ENCODE data around the gene THBD.

The THBD gene

GRCh38 chr20:23061262-23061661 is 11.8 kb upstream of the THBD start:
- no peak for DNase-seq

- no peak for DNase-seq
Observed at GRCh38 chr20:23060629-23061028, 11.2 kb upstream of the THBD start.

- DNase-seq, result no peak
Observed at GRCh38 chr20:23059846-23060245, 10.4 kb upstream of the THBD start.

- no peak for DNase-seq
Observed at GRCh38 chr20:23059001-23059400, 9.5 kb upstream of the THBD start.

DNA sequence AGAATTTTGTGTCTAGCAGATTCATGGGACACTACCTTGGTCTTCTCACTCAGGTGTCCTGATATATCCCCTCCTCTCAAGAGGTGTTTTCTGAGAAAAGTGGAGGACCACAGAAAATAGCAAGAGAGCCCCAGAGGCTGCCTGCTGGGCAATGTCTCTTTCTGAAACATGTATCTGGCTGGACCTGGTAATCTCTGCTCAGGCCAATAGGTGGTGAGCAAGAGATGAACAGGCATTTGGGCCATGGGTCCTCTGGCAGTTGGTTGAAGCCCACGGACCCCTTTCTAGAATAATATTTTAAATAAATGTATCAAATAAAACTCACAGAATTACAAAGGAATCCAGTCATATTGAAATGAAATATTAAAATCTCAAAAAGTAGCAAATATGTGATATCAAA is 8.8 kb upstream of the THBD start:
- no peak for DNase-seq

GRCh38 chr20:23052904-23053303 is 3.4 kb upstream of the THBD start:
- DNase-seq, result no peak

GRCh38 chr20:23050847-23051627 is 1.6 kb upstream of the THBD start:
- peak; percentile 33 for DNase-seq

- peak; percentile 42 for DNase-seq
Observed at GRCh38 chr20:23050076-23050838, 785 bp upstream of the THBD start.

- DNase-seq, result peak; percentile 75
Observed at GRCh38 chr20:23048283-23049200, 930 bp downstream of the THBD start.

- DNase-seq, result peak; percentile 31
Observed at GRCh38 chr20:23047738-23048214, 1.7 kb downstream of the THBD start.

GRCh38 chr20:23047001-23047737 is 2.3 kb downstream of the THBD start:
- no peak for DNase-seq

DNA sequence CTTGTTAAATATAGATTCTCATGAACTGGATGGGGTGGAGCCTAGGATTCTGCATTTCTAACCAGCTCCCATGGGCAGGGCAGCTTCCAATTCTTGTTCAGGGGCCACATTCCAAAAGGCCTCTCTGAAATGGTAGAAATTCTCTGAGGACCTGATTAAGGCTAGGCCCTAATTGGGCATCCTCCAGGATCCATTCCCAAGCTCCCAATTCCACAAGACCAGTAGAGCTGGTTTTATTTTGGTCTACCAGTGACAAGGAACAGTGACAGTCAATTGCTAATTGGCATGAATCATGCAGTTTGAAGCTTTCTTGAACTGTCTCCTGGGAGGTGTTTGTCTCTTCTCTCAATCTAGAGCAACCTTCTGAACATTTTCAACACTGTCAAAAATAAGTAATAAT is 3.0 kb downstream of the THBD start:
- DNase-seq, result no peak

GRCh38 chr20:23043376-23043775 is 6.1 kb downstream of the THBD start:
- no peak for DNase-seq

- no peak for DNase-seq
Observed at GRCh38 chr20:23042270-23042669, 7.2 kb downstream of the THBD start.

GRCh38 chr20:23039885-23040508 is 9.5 kb downstream of the THBD start:
- no peak for DNase-seq

GRCh38 chr20:23039136-23039875 is 10.2 kb downstream of the THBD start:
- DNase-seq, result no peak

- no peak for DNase-seq
Observed at GRCh38 chr20:23037017-23037481, 12.4 kb downstream of the THBD start.

- no peak for DNase-seq
Observed at GRCh38 chr20:23036371-23036770, 13.1 kb downstream of the THBD start.

DNA sequence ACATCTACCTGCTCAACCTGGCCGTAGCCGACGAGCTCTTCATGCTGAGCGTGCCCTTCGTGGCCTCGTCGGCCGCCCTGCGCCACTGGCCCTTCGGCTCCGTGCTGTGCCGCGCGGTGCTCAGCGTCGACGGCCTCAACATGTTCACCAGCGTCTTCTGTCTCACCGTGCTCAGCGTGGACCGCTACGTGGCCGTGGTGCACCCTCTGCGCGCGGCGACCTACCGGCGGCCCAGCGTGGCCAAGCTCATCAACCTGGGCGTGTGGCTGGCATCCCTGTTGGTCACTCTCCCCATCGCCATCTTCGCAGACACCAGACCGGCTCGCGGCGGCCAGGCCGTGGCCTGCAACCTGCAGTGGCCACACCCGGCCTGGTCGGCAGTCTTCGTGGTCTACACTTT is 13.7 kb downstream of the THBD start:
- no peak for DNase-seq

DNA sequence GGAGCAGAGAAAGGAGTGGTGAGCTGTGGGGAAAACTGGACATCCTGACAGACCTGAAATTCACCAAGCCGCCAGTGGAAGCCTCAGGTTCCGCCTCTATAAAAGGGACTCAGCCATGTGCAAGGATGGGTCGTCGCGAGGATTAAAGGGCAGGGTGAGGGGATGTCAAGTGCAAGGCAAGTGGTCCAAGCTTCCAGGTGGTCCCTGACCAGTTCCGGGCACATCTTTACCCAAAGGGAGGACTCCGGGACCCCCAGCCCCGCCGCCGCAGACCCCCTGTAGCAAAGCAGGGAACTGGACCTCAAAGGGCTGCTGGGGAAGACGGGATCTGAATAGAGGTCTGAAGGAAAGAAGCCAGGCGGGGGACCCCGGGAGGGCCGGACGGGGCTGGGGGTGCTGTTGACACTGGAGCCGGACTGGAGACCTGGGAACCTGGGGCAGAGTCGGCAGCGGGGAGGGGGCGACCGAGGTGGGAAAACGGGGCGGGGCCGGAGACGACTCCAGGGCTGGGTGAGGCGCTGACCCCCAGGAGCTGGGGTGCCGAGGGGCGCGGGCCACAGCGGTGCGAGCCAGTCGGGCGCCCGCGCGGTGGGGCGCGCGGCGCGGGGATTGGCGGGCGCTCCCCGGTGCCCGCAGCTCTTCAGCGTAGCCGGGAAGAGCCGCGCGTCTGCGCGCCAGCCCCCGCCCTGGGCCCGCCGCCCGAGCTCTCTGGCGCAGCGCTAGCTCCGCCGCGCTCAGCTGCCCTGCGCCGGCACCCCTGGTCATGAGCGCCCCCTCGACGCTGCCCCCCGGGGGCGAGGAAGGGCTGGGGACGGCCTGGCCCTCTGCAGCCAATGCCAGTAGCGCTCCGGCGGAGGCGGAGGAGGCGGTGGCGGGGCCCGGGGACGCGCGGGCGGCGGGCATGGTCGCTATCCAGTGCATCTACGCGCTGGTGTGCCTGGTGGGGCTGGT is 14.5 kb downstream of the THBD start, which contains the start of gene SSTR4:
Gene SSTR4 (plus strand): TSS at position 592 of the 951 bp plus-strand sequence. CDS start 172 bp downstream, at position 764.
- DNase-seq, result no peak
